Activated CD4-positive, alpha-beta T cell treated with anti-CD3 and anti-CD28 coated beads, Interleukin-2, amount 50 U/mL, for 4 hours (primary cell): Measurements from ENCODE around the gene ACSM6.

Source experiments
- DNase-seq, 2 experiments: peaks; one replicate each; pipeline ENCODE4 v3.0.0-alpha.2; 2020

The ACSM6 gene

GRCh38 chr10:95247200-95247880, 53.3 kb downstream of the ACSM6 start:
- no peak for DNase-seq

- DNase-seq: no peak
These were observed 54.0 kb downstream of the ACSM6 start for GRCh38 chr10:95247881-95248583.

DNA sequence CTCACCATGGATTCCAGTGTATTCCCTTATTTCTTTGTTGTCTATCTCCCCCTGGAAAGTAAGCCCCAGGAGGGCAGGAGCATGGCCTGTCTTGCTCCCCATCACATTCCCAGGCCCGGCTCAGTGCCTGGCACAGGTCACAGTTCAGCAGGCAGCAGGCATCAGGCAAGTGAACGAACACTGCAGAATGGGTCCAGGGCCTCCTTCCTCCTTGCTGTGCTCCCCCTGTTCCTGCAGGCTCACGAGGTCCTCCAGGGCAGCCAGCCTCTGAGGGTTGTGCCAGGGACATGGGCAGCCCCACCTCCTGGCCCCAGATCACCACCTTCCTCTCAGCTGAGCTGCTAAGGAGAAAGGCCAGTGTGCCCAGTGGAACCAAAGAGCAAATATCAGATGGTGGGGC, 55.0 kb downstream of the ACSM6 start:
- DNase-seq: no peak

DNA sequence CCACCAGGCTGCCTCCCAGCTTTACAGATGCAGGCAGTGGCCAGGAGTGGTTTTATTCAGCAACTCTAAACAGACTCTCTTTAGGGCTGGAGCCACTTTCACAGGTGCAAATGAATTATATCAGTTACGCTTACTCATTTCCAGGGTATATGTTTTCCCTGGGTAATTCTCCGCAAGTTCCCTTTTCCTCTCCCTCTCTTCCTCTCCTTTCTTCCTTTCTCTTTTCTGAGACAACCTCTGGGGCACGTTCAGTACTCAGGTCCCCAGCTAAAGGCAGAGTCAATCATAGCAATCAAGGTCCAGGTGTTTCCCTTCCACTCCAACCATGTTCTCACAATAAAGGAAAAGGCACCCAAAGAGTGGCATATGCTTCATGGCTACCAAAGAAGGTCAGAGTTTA, 55.4 kb downstream of the ACSM6 start:
- no peak for DNase-seq

DNA sequence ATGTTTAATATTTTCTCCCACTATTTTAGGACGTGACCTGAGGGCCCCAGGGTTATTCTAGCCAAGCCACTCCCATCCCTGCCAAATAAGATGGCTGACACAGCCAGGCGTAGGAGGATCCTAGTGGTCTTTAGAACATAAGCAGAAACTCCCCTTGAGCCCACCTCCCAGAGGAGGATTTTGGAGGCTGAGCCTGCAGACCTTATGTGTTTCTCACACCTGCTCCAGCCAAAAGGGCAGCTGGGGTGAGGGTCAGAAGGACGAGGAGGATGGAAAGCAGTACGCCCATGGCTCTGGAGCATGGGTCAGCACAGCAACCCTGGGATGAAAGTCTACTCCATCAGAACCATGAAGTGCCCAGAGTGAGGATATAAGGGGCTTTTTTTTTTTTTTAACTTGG, 56.8 kb downstream of the ACSM6 start:
- no peak for DNase-seq

- no peak for DNase-seq
These were observed 59.0 kb downstream of the ACSM6 start for GRCh38 chr10:95253007-95253406.

- no peak for DNase-seq
These were observed 59.6 kb downstream of the ACSM6 start for GRCh38 chr10:95253686-95254085.

DNA sequence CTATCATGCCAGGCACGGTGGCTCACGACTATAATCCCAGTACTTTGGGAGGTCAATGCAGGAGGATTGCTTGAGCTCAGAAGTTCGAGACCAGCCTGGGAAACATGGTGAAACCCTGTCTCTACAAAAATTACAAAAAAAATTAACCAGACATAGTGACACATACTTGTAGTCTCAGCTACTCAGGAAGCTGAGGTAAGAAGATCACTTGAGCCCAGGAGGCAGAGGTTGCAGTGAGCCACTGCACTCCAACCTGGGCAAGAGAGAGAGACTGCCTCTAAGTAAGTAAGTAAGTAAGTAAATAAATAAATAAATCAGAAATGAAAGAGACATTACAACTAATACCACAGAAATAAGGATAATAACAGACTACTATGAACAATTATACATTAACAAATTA, 60.6 kb downstream of the ACSM6 start:
- DNase-seq: no peak

GRCh38 chr10:95256268-95256667, 62.2 kb downstream of the ACSM6 start:
- no peak for DNase-seq

DNA sequence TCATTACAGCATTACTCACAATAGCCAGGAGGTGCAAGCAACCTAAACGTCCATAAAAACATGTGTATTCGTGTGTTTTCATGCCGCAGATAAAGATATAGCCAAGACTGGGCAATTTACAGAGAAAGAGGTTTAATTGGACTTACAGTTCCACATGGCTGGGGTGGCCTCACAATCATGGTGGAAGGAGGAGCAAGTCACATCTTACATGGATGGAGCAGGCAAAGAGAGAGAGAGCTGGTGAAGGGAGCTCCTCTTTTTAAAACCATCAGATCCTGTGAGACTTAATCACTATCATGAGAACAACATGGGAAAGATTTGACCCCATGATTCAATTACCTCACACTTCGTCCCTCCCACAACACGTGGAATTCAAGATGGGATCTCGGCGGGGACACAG, 63.8 kb downstream of the ACSM6 start:
- DNase-seq: no peak

GRCh38 chr10:95260397-95260881, 66.4 kb downstream of the ACSM6 start:
- DNase-seq: no peak

- no peak for DNase-seq
These were observed 67.0 kb downstream of the ACSM6 start for GRCh38 chr10:95260909-95261552.

- no peak for DNase-seq
These were observed 67.9 kb downstream of the ACSM6 start for GRCh38 chr10:95261926-95262325.

DNA sequence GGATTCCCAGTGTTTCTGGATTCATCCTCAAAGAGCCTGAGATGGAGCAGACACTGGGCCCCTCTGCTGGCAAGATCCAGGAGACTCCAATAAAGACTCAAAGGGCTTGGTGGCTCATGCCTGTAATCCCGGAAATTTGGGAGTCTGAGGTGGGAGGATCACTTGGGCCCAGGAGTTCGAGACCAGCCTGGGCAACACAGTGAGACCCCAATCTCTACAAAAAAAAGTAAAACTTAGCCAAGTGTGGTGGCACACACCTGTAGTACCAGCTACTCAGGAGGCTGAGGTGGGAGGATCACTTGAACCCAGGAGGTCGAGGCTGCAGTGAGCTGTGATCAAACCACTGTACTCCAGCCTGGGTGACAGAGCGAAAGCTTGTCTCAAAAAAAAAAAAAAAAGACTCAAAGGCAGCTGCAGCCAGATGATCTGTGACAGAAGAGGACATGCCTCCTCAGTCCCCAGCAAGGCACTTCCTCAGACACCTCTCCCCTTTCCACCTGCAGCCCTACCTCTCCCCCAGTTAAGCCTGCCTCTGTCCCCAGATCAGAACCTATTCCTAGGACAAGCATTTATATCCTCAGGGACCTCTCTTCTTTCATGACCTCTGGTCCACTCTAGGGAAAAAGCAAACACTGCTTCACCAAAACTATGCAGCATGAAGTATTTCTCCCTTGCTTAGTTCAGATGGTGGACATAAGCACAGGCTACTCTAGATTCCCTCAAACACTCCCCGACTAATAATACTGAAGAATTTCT, 68.9 kb downstream of the ACSM6 start:
- no peak for DNase-seq

- no peak for DNase-seq
These were observed 69.8 kb downstream of the ACSM6 start for GRCh38 chr10:95263864-95264226.

DNA sequence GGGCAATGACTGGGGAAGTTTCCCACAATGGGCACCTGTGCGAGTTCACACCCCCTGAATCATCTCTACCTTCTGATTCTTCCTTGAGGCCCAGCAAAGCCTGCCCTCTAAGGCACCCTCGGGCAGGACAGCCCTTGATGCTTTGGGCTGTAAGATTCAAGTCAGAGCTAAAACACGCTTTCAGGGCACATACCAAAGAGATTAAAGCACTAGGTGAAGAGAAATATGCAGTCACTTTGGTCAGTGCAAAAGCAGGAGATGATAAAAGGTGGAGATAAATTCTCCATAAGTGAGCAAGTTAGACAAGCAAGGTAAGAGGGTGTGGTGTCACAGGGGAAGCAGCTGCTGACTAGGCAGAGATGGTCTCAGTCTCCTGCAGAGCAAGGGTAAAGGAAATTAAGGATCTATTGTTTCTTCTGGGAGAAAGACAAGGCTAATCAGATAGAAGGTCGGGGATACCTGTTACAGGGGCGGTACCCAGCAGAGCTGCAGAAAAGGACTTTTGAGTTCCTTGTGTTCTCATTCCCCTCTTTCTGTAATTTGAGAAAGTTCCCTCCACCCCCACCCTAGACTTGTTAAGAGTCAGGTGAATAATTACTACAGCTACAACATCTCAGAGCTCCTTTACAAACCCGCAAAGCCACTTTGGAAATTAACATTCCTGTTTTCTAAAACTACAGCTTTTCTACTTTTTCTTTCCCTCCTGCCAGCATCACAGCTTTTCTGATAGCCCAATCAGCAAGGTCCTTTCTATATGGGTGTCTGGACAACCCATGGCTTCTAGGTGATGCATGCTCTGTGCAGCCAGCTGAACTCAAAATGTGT, 70.4 kb downstream of the ACSM6 start:
- DNase-seq: no peak

DNA sequence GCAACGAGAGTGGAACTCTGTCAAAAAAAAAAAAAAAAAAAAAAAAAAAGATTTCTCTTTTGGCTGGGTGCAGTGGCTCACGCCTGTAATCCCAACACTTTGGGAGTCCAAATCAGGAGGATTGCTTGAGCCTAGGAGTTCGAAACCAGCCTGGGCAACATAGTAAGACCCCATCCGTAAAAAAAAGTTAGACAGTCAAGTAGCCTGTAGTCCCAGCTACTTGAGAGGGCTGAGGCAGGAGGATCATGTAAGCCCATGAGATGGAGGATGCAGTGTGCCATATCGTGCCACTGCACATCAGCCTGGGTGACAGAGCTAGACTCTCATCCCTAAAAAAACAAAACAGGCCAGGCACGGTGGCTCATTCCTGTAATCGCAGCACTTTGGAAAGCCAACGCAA, 71.5 kb downstream of the ACSM6 start:
- DNase-seq: no peak

DNA sequence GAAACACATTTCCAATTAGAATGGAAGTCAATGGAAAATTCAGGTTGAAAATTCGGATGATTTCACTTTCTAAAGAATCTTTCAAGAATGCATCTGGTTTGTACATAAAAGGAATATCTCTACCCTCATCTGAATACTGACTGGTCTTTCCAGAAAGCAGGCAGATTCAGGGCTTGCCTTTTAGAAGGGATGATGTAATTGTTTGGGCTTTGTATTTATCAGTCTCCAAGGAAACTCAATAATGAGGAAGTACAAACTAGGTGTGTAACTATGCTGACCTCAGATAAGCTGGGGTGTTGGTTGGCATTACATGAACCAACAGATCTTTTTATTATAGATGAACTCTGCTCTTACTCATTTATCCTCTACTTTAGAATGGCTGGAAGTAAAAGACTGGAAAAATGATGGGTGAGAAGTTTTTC, 72.6 kb downstream of the ACSM6 start:
- no peak for DNase-seq

DNA sequence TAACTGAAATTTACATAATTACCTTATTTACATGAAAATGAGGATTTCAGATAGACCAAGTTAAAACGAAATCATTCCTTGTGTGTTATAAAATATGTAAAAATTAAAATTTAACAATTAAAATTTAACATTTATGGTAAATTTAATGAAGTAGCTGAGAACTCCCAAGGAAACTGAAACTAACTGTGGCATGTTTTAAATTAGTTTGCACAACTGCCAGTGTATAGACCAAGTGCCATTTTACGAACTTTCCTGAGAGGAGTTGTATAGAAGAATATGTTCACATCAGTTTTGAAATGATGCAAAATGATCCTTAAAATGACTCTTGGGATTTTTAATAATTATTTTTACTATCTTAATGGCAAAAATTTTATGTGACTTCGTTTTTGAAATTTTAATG, 73.2 kb downstream of the ACSM6 start:
- DNase-seq: no peak

- no peak for DNase-seq
These were observed 74.4 kb downstream of the ACSM6 start for GRCh38 chr10:95268438-95268837.

DNA sequence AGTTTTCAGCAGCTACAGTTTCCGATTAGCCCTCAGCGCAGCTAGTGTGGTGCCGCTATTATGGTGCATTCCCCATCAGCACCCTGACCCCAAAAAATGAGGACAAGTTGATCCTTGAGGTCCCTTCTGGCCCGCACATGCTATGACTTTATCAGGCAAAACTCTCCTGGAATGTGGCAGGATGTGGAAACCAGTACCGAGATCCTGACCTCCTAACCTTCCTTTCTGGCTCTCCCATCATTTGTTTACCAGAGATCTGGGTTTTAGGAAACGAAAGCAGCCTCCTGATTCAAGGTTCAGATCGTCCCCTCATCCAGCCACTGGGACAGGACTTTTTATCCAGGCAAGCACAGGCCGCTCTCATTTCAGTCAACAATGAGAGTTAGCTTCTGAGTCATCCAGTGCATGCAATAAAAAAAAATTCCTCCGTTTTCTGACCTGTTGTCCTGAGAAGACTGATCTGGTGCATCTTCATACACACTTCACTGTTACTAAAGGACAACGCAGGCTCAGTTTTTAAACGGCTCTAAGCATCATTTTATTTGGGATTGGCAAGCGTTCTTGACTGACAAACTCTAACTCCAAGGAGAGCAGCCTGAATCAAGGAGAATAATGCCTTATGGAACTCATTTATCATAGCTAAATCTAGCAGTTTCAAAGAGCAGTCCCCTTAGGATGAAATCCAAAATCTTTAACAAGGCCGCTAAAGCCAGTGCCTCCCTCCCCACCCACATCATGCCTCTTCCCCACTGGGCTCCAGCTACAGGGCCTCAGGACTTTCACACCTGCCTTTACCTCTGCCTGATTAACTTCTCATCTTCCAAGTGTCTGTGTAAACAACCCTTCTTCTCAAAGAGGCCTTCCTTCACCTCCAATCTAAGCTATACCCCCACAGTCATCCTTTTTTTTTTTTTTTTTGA, 79.6 kb downstream of the ACSM6 start:
- no peak for DNase-seq
